Thoracic aorta (tissue), 2 donors: ENCODE data around the gene GYG2. TPM values are rescaled to one million over a fixed set of nuclear protein-coding genes. Genes with fewer than 3 reads are reported as not detected.
"Not testable (repeated sequence)": the region's sequence is repeated elsewhere in the genome, so short reads cannot be mapped to it uniquely, and the experiment has no call there.

ENCODE experiments used
- ATAC-seq: fragments of 150-250 bp; one replicate; pipeline ENCODE4 v1.8.0; 2017; ENCODE audit warnings: low read depth; ENCODE audit not compliant: insufficient number of reproducible peaks, low FRiP score
- DNase-seq: peaks from one replicate; pipeline ENCODE4 v3.0.0-alpha.2; 2020; ENCODE audit warnings: low spot score
- H3K27ac ChIP-seq, 2 donors: fragments of 200-600 bp; sonication (generic); 1 replicate in 1 of 2; 2 replicates in 1 of 2; pipeline ENCODE4 v1.5.1; 2016; ENCODE audit warnings: mild to moderate bottlenecking in 2 of 2, moderate library complexity in 2 of 2
- H3K27me3 ChIP-seq: fragments of 200-600 bp; sonication (generic); replicated peaks from 2 replicates; pipeline ENCODE4 v1.6.0; 2016; ENCODE audit warnings: mild to moderate bottlenecking; ENCODE audit not compliant: insufficient read depth
- H3K36me3 ChIP-seq: fragments of 200-600 bp; sonication (generic); one replicate; pipeline ENCODE4 v1.5.1; 2016
- H3K4me1 ChIP-seq, 2 donors: fragments of 200-600 bp; sonication (generic); 1 replicate in 1 of 2; 2 replicates in 1 of 2; pipeline versions ENCODE4 v1.5.1 to v1.6.0; 2016; ENCODE audit warnings: low read depth in 2 of 2, mild to moderate bottlenecking in 1 of 2; ENCODE audit not compliant: control insufficient read depth in 1 of 2
- H3K4me3 ChIP-seq: fragments of 200-600 bp; sonication (generic); 2 replicates; pipeline ENCODE4 v1.5.1; 2016; ENCODE audit warnings: mild to moderate bottlenecking
- H3K9me3 ChIP-seq: fragments of 200-600 bp; sonication (generic); 2 replicates; pipeline ENCODE4 v1.5.1; 2016
- CTCF ChIP-seq: fragments of 200-600 bp; sonication (generic); IDR thresholded peaks from one replicate; pipeline ENCODE4 v1.5.1; 2019; ENCODE audit warnings: antibody characterized with exemption
- total RNA-seq, 2 donors: library from RNA; depleted of rRNA; stranded (reverse); fragments of >200 nt; gene quantifications; one replicate each; pipeline versions ENCODE4 v1.1.0 to v1.2.3, GENCODE V29; 2016

The GYG2 gene
- 1 to 10 TPM in 1 of 2 donors, under 1 TPM in 1; 0.41 to 1.5 TPM for total RNA-seq

- no peak for TF ChIP-seq CTCF
- ATAC-seq (no peak), DNase-seq (no peak)
- Histone ChIP-seq H3K4me1 (no peaks in the 10 kb centered on the region), H3K27me3 (no peaks in the 10 kb centered on the region), H3K9me3 (no peaks in the 10 kb centered on the region), H3K36me3 (no peaks in the 10 kb centered on the region), H3K4me3 (peak within 1 kb of the TSS; percentile 57), H3K27ac (no peak within 1 kb of the TSS)
Observed at GRCh38 chrX:2828344-2828958, at the start of gene GYG2. Gene GYG2 (plus strand): TSS chrX:2828930. CDS start chrX:2830189, 1,259 bp downstream.

- H3K9me3 ChIP-seq, H3K4me3 ChIP-seq, DNase-seq, H3K27me3 ChIP-seq, ATAC-seq, H3K36me3 ChIP-seq, H3K27ac ChIP-seq, H3K4me1 ChIP-seq: not testable (repeated sequence)
Observed at GRCh38 chrX:2780472-2781225, 48.1 kb upstream of the GYG2 start.

DNA sequence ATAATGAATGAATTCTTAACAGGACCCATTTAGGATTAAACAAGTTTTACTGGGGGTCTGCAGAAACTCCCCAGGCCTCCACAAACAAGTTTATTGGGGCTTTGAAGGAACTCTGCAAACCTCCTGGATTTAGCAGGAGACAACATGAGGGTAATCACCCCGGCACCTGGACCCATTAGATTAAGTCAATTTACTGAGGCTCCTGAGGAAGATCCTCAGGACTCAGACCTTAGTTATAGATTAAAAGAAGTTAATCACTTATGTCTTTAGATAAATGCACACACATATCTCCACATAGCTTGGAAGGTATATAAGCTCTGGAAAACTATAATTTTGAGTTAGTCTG is 47.5 kb upstream of the GYG2 start:
- ATAC-seq (no peak), DNase-seq (no peak)
- Histone ChIP-seq H3K4me3 (no peak overlapping the region), H3K27ac (no peak overlapping the region), H3K4me1 (no peaks in the 10 kb centered on the region), H3K9me3 (no peaks in the 10 kb centered on the region), H3K36me3 (no peaks in the 10 kb centered on the region), H3K27me3 (no peaks in the 10 kb centered on the region)
- TF ChIP-seq CTCF = no peak

- Histone ChIP-seq H3K4me3 (no peak overlapping the region), H3K9me3 (no peaks in the 10 kb centered on the region), H3K36me3 (no peaks in the 10 kb centered on the region), H3K27ac (no peak overlapping the region), H3K4me1 (no peaks in the 10 kb centered on the region), H3K27me3 (no peaks in the 10 kb centered on the region)
- ATAC-seq (no peak), DNase-seq (no peak)
- no peak for TF ChIP-seq CTCF
Observed at GRCh38 chrX:2781698-2782097, 47.0 kb upstream of the GYG2 start.

DNA sequence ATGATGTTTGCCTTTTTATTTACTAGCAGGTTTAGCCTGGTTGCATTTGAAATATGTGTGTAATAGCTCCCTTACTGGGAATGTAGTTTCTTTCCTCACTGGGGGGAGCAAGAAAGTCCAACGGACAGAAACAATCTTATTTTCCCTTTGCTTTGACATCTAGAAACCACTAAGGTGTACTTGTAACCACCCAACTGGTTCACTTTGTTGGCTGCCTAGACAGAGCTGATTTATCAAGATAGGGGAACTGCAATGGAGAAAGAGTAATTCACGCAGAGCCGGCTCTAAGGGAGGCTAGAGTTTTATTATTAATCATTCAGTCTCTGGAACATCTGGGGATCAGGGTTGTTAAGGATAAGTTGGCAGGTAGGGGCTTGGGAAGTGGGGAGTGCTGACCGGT is 46.6 kb upstream of the GYG2 start:
- Histone ChIP-seq H3K27ac (no peak overlapping the region), H3K4me3 (no peak overlapping the region), H3K9me3 (no peaks in the 10 kb centered on the region), H3K36me3 (no peaks in the 10 kb centered on the region), H3K4me1 (no peaks in the 10 kb centered on the region), H3K27me3 (no peaks in the 10 kb centered on the region)
- DNase-seq (no peak), ATAC-seq (no peak)
- TF ChIP-seq CTCF = no peak
